IPS-18a (cell line): Measurements from ENCODE around the gene ADCY5.

Source experiments
- H3K27ac ChIP-seq: one replicate; pipeline ENCODE4 v1.5.1; 2013; ENCODE audit warnings: low read length
- H3K27me3 ChIP-seq: one replicate; pipeline ENCODE4 v1.6.1; 2013; ENCODE audit warnings: mild to moderate bottlenecking, low read length; ENCODE audit not compliant: control insufficient read depth, insufficient read depth
- H3K36me3 ChIP-seq: one replicate; pipeline ENCODE4 v1.6.1; 2013; ENCODE audit warnings: low read depth, low read length; ENCODE audit not compliant: control insufficient read depth
- H3K4me1 ChIP-seq: one replicate; pipeline ENCODE4 v1.6.1; 2013; ENCODE audit warnings: low read depth, low read length; ENCODE audit not compliant: control insufficient read depth
- H3K4me3 ChIP-seq: one replicate; pipeline ENCODE4 v1.5.1; 2013; ENCODE audit warnings: low read length
- H3K9ac ChIP-seq: one replicate; pipeline ENCODE4 v1.6.1; 2013; ENCODE audit warnings: mild to moderate bottlenecking, low read length, moderate library complexity
- H3K9me3 ChIP-seq: one replicate; pipeline ENCODE4 v1.6.1; 2013; ENCODE audit warnings: low read depth, low read length; ENCODE audit not compliant: control insufficient read depth

Gene ADCY5

DNA sequence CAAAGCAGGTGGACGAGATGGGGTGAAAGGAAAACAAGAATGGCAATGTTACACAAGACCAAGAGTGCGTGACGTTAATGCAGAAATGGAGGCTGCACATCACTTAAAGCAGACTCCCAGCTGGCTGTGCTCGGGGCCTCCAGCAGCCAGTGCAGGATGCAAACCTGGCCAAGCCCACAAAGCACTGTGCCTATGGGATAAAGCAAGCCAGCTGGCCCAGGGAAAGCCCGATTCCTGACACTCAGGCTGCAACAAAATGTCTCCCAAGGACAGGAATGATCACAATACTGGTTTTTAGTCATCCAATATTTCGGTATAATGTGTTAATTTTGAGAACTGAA is 161.0 kb downstream of the ADCY5 start:
- Histone ChIP-seq H3K27me3 (no peaks in the 10 kb centered on the region), H3K27ac (no peak overlapping the region), H3K36me3 (peaks cover 29% of the 10 kb centered on the region), H3K4me3 (no peak overlapping the region), H3K9ac (no peak overlapping the region), H3K9me3 (no peaks in the 10 kb centered on the region), H3K4me1 (no peaks in the 10 kb centered on the region)

DNA sequence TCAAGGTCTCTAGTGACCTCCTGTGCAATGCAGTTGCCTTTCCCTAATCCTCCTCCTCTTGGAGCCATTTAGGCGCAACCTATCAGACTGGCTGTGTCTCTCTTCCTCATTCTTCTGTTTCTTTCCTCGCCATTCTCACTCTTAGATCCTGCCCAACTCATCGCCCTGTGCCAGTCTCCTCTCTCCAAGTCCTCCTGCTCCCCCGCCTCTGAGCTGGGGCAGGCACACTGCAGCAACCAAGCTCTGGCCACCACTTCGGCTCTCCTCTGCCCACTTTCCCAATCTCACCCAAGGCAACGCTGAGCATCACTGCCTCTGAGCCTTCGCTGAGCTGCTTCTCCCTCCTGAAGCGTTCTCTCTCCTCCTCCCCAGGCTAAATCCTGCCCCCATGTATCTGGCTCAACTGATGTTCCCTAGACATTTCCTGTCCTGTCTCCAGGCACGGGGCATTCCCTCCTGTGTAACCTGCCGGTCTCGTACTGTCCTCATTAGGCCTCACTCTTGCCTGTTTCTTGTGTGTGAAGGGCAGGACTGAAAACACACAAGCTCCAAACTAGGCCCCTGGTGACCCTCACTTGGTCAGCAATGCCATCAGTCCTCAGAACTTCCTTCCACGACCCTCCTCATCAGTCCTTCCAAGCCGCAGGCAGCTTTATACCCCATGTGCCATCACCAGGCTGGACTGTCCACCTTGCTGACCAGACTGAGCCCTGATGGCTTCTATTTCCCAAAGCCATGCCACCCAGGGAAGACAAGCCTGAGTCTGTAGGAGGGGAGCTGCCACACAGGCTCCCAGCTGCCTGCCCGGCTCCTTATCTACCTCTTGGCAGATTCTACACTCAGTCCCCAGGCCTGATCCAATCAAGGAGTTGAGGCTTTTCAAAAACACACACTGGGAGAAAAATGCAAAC is 161.6 kb downstream of the ADCY5 start:
- Histone ChIP-seq H3K4me1 (no peaks in the 10 kb centered on the region), H3K9ac (no peak overlapping the region), H3K27ac (no peak overlapping the region), H3K9me3 (no peaks in the 10 kb centered on the region), H3K36me3 (peaks cover 29% of the 10 kb centered on the region), H3K4me3 (no peak overlapping the region), H3K27me3 (no peaks in the 10 kb centered on the region)

DNA sequence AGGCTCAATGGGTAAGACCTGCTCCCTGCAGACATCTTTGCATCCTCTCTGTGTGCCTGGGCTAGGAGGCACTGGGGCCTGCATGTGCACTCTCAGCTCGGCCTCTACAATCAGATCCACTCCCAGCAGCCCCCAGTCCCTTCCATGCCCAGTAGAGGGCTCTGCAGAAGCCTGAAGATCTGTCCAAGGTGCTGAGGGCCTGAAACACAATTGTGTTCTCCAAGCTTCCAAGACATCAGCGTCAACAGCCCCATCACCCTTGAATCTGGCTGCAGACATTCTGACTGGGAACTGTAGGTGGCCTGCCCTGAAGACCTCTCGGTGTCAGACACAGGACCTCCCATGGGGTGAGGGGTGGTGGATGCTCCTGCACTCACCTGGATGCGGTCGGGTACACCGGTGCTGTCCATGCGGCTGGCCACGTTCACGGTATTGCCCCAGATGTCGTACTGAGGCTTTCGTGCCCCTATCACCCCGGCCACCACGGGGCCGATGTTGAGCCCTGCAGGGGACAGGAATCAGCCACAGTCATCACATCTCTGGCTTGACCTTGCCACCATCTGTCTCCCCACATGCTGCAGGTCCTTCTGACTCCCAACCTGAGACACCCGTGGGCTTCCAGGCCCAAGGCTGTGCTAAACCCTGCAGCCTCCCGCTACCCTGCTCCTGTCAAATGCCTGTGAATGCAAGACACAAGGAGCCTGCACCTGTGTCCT is 162.4 kb downstream of the ADCY5 start:
- Histone ChIP-seq H3K27ac (no peak overlapping the region), H3K4me1 (no peaks in the 10 kb centered on the region), H3K9me3 (no peaks in the 10 kb centered on the region), H3K27me3 (no peaks in the 10 kb centered on the region), H3K9ac (no peak overlapping the region), H3K36me3 (peaks cover 29% of the 10 kb centered on the region), H3K4me3 (no peak overlapping the region)

DNA sequence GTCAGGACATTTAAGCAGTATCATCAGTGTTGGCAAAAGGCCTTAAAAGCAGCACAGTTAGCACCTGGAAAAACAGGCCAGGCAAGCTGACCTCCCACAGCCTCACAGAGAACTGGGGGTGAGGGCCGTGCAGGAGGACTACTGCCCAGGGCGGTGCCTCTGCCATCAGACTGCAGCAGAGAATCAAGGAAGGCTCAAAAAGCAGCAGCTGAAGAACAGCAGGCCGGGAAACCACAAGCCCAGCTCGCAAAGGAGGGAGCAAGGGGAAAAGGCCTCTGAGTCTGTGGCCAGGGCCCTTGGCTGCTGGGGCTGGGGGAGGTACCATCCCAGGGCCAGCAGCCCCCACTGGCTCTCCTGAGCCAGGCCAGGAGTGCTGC is 163.0 kb downstream of the ADCY5 start:
- Histone ChIP-seq H3K27me3 (no peaks in the 10 kb centered on the region), H3K27ac (no peak overlapping the region), H3K36me3 (peaks cover 25% of the 10 kb centered on the region), H3K9me3 (no peaks in the 10 kb centered on the region), H3K4me1 (no peaks in the 10 kb centered on the region), H3K9ac (no peak overlapping the region), H3K4me3 (no peak overlapping the region)

DNA sequence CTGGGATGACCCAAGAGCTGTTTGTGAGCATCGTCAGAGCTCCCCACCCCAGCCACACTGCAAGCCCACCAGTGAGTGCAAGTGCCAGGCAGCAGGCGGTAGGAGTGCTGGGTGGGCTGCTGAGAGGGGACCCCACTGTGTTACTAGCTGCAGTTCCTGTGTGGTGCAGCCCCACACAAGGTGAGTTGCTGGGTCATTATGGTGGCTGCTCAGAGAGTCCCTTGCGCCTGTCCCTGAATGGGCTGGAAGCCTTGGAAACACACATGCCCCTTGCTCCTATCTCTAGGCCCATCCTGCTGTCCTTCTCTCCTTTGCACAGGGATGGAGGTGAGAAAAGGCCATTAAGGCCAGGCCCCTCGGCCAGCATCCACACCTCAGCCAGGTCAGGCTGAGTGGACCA is 163.4 kb downstream of the ADCY5 start:
- H3K4me1 ChIP-seq = no peaks in the 10 kb centered on the region
- H3K27me3 ChIP-seq = no peaks in the 10 kb centered on the region
- peaks cover 22% of the 10 kb centered on the region for H3K36me3 ChIP-seq
- no peak overlapping the region for H3K27ac ChIP-seq
- H3K9ac ChIP-seq = no peak overlapping the region
- H3K9me3 ChIP-seq = no peaks in the 10 kb centered on the region
- no peak overlapping the region for H3K4me3 ChIP-seq

DNA sequence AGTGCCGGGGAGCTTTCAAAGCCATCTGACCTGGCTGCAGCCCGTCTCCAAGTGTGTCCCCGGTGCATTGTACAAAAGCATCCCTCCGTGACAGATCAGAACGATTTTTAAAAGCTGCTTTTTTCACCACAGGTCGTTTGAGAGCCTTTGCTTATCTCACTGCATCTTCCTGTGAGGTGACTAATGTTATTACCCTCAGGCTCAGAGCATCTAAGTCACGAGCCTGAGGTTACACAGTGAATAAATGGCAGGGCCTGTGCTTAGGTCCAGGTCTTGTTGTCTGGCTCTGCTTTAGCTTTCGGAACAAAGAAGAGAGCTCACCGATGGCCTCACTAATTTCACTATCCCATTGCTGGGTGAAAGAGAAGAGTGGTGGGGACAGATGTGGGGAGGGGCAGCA is 163.8 kb downstream of the ADCY5 start:
- H3K9ac ChIP-seq = no peak overlapping the region
- H3K4me3 ChIP-seq = no peak overlapping the region
- H3K9me3 ChIP-seq = no peaks in the 10 kb centered on the region
- H3K4me1 ChIP-seq = no peaks in the 10 kb centered on the region
- H3K36me3 ChIP-seq = peaks cover 21% of the 10 kb centered on the region
- no peaks in the 10 kb centered on the region for H3K27me3 ChIP-seq
- H3K27ac ChIP-seq = no peak overlapping the region

DNA sequence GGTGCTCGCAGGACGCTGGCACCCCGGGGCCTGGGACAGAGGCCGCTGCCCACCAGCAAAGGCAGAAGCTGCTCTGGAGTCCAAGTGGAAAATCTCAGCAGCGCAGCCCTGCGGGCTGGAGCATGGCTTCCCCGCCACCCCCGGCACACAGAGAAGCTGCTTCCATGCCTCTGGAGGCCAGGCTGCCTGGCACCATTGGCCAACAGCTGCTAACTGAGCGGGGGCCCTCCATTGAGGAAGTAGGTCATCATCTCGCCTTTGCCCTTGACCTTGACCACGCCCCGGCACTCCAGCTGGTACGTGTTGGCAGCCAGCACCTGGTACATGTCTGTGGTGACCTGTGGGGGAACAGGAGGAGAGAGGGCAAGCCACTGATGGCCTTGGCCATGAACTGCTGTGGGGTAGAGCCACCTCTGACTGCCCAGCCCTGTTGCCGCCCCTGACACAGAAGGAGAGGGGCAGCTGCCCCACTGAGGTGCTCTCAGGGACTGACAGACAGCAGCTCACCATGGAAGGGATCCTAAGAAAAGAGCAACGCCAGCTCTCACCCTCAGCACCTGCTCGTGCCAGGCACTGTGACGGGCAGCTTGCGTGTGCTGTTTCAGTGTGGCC is 164.4 kb downstream of the ADCY5 start:
- no peaks in the 10 kb centered on the region for H3K9me3 ChIP-seq
- no peaks in the 10 kb centered on the region for H3K4me1 ChIP-seq
- no peak overlapping the region for H3K4me3 ChIP-seq
- peaks cover 16% of the 10 kb centered on the region for H3K36me3 ChIP-seq
- no peaks in the 10 kb centered on the region for H3K27me3 ChIP-seq
- no peak overlapping the region for H3K9ac ChIP-seq
- H3K27ac ChIP-seq = no peak overlapping the region

DNA sequence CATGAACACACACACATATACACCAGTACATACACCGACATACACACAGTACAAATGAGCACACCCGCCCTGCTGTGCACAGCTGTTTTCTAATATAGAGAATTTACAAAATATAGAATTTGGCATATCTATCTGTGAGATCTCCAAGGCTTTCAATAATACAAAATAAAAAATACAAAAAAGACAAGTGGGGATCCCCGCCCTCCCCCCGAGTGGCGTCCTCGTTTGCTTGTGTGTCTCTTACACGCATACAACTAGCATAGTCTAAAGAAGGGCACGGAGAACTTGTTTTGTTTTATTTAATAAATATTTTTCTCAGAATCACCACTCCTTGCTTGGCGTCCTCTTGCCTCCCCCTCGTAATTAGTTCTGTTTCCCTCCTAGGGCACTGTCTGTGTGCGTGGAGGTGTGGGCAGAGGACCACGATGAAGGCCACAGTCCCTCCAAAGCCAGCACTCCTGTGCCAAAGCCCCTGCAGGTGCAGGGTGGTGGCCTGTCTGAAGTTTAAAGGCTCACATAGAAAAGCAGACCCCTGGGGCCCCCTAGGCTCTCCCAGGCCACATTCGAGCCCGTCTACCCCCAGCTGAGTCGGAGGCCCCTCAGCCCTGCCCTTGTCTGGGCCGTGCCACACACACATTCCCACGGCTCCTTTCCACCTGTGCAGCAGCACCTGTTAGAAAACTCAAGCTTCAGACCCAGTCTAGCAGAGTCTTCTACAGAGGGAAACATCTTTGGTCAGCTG is 165.1 kb downstream of the ADCY5 start:
- Histone ChIP-seq H3K27me3 (no peaks in the 10 kb centered on the region), H3K9ac (no peak overlapping the region), H3K9me3 (no peaks in the 10 kb centered on the region), H3K4me1 (no peaks in the 10 kb centered on the region), H3K27ac (no peak overlapping the region), H3K4me3 (no peak overlapping the region), H3K36me3 (peaks cover 12% of the 10 kb centered on the region)

DNA sequence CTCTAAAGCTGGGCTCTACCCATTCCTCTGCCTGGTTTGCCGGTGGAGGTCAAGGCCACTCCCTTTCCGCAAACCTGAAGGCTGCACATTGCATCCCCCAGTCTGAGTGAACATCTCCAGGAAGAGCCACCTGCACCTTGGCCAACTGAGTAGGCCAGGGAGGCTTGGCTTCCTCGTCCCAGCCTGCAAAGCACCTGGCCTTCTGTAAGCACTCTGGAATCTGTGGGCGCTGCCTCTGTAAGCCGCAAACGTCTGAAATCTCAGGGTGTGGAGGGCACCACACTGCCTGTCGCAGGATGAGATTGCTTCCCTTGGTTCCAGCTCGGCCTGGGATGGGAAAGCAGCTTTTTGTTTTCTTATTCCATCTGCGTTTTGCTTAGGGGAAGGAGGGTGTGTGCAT is 165.8 kb downstream of the ADCY5 start:
- Histone ChIP-seq H3K4me1 (no peaks in the 10 kb centered on the region), H3K4me3 (no peak overlapping the region), H3K36me3 (peaks cover 12% of the 10 kb centered on the region), H3K9ac (no peak overlapping the region), H3K27me3 (no peaks in the 10 kb centered on the region), H3K9me3 (no peaks in the 10 kb centered on the region), H3K27ac (no peak overlapping the region)

DNA sequence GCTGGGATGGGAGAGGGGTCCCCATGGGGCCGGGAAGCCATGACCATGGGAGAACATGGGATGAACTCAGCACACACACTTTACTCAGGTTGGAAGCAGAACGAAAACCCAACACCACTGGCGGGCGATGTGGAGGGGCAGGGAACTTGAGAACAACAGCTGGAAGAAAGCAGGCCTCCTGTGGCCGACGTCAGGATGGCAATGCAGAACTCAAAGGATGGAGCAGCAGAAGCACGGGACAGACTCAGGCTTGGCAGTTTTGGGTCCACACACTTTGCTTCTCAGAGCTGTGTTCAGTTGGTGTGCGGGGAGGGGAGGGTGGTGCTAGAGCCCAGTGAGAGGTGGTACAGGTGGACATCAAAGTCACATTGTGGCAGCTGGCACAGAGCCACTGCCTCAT is 166.4 kb downstream of the ADCY5 start:
- Histone ChIP-seq H3K9me3 (no peaks in the 10 kb centered on the region), H3K27me3 (no peaks in the 10 kb centered on the region), H3K27ac (no peak overlapping the region)

DNA sequence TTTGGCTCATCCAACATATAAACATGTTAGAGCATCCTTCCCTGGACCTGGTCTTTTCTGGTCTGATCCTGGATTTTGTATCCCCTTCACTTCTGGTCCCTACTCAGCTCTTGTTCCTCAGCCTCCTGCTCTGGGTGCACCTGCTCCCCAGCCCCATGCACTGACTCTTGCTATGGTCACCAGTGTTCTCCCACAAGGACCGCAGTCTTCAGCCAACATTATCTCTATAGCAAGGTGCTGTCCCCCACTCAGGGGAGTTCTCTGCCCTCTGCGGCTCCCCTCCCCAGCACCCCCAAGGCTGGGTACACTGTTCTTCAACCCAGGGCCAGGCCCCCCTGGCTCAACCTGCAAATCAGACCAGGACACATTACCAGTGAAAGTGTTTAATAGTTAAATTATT is 167.0 kb downstream of the ADCY5 start:
- no peak overlapping the region for H3K4me3 ChIP-seq

More for the DNA sequence above, 166.4 kb downstream of the ADCY5 start:
- no peak overlapping the region for H3K9ac ChIP-seq
- peaks cover 12% of the 10 kb centered on the region for H3K36me3 ChIP-seq
- H3K4me1 ChIP-seq = no peaks in the 10 kb centered on the region
- H3K4me3 ChIP-seq = no peak overlapping the region

More for the DNA sequence above, 167.0 kb downstream of the ADCY5 start:
- Histone ChIP-seq H3K9ac (no peak overlapping the region), H3K4me1 (no peaks in the 10 kb centered on the region), H3K27ac (no peak overlapping the region), H3K27me3 (no peaks in the 10 kb centered on the region), H3K9me3 (no peaks in the 10 kb centered on the region), H3K36me3 (peaks cover 12% of the 10 kb centered on the region)
